ENCODE data around the gene SRSF1.
"Not testable (repeated sequence)": the region's sequence is repeated elsewhere in the genome, so short reads cannot be mapped to it uniquely, and the experiment has no call there.

SRSF1 gene

GRCh38 chr17:58006924-58007780 is at the start of gene SRSF1:
Gene SRSF1, minus strand, starts transcription at chr17:58007246. Its CDS starts 109 bp downstream, at chr17:58007137.
- DNase-seq (ENCODE audit: low spot score) = peak; percentile 97

- DNase-seq (ENCODE audit: low spot score) = no peak
These were observed 49.4 kb upstream of the SRSF1 start for GRCh38 chr17:58056476-58056875.

GRCh38 chr17:58054641-58055040 is 47.6 kb upstream of the SRSF1 start:
- DNase-seq (ENCODE audit: low spot score) = no peak

GRCh38 chr17:58052945-58053715 is 46.1 kb upstream of the SRSF1 start:
- no peak for DNase-seq (ENCODE audit: low spot score)

- DNase-seq (ENCODE audit: low spot score) = no peak
These were observed 45.4 kb upstream of the SRSF1 start for GRCh38 chr17:58052407-58052806.

- no peak for DNase-seq (ENCODE audit: low spot score)
These were observed 44.4 kb upstream of the SRSF1 start for GRCh38 chr17:58051468-58051867.

GRCh38 chr17:58050966-58051365 is 43.9 kb upstream of the SRSF1 start:
- no peak for DNase-seq (ENCODE audit: low spot score)

GRCh38 chr17:58049533-58049932 is 42.5 kb upstream of the SRSF1 start:
- DNase-seq (ENCODE audit: low spot score) = no peak

- DNase-seq (ENCODE audit: low spot score) = no peak
These were observed 40.5 kb upstream of the SRSF1 start for GRCh38 chr17:58047376-58048150.

GRCh38 chr17:58046239-58047094 is 39.4 kb upstream of the SRSF1 start:
- no peak for DNase-seq (ENCODE audit: low spot score)

- DNase-seq (ENCODE audit: low spot score) = not testable (repeated sequence)
These were observed 37.2 kb upstream of the SRSF1 start for GRCh38 chr17:58044256-58044655.

- DNase-seq (ENCODE audit: low spot score) = no peak
These were observed 36.5 kb upstream of the SRSF1 start for GRCh38 chr17:58043221-58044181.

GRCh38 chr17:58041161-58041560 is 34.1 kb upstream of the SRSF1 start:
- no peak for DNase-seq (ENCODE audit: low spot score)

GRCh38 chr17:58040386-58040785 is 33.3 kb upstream of the SRSF1 start:
- DNase-seq (ENCODE audit: low spot score) = no peak

GRCh38 chr17:58039975-58040374 is 32.9 kb upstream of the SRSF1 start:
- no peak for DNase-seq (ENCODE audit: low spot score)

GRCh38 chr17:58032691-58033415 is 25.8 kb upstream of the SRSF1 start:
- no peak for DNase-seq (ENCODE audit: low spot score)

GRCh38 chr17:58028578-58028977 is 21.5 kb upstream of the SRSF1 start:
- DNase-seq (ENCODE audit: low spot score) = no peak

GRCh38 chr17:58020401-58020800 is 13.4 kb upstream of the SRSF1 start:
- DNase-seq (ENCODE audit: low spot score) = no peak

- DNase-seq (ENCODE audit: low spot score) = no peak
These were observed 12.5 kb upstream of the SRSF1 start for GRCh38 chr17:58019521-58019920.

- DNase-seq (ENCODE audit: low spot score) = no peak
These were observed 12.0 kb upstream of the SRSF1 start for GRCh38 chr17:58019039-58019438.
